Loucy (cell line): Measurements from ENCODE around the gene TMSB4X.

Experiments
- EZH2phosphoT487 ChIP-seq: fragments of 200-600 bp; IDR thresholded peaks from 2 replicates; pipeline ENCODE4 v1.6.1; 2018; ENCODE audit warnings: antibody characterized with exemption, mild to moderate bottlenecking, moderate library complexity, borderline replicate concordance
- TF ChIP-seq, protein P1 (sequence below): fragments of 200-600 bp; sonication (generic); conservative IDR thresholded peaks from 2 replicates; pipeline ENCODE4 v1.5.1; 2014; ENCODE audit warnings: mild to moderate bottlenecking, antibody characterized with exemption, low read length

GRCh38 chrX:12973561-12974304 is 1.2 kb upstream of the TMSB4X start:
- TF ChIP-seq, protein P1, sequence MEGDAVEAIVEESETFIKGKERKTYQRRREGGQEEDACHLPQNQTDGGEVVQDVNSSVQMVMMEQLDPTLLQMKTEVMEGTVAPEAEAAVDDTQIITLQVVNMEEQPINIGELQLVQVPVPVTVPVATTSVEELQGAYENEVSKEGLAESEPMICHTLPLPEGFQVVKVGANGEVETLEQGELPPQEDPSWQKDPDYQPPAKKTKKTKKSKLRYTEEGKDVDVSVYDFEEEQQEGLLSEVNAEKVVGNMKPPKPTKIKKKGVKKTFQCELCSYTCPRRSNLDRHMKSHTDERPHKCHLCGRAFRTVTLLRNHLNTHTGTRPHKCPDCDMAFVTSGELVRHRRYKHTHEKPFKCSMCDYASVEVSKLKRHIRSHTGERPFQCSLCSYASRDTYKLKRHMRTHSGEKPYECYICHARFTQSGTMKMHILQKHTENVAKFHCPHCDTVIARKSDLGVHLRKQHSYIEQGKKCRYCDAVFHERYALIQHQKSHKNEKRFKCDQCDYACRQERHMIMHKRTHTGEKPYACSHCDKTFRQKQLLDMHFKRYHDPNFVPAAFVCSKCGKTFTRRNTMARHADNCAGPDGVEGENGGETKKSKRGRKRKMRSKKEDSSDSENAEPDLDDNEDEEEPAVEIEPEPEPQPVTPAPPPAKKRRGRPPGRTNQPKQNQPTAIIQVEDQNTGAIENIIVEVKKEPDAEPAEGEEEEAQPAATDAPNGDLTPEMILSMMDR, result no peak
- TF ChIP-seq EZH2phosphoT487, result no peak
